T1000 (cell line): ENCODE results near the gene DRICH1.
"Not testable (repeated sequence)": the region's sequence is repeated elsewhere in the genome, so short reads cannot be mapped to it uniquely, and the experiment has no call there.

Experiments
- DNase-seq: peaks from one replicate; lab custom pipeline; 2025; ENCODE audit warnings: mixed read lengths; lab: John Stamatoyannopoulos, UW

The DRICH1 gene

GRCh38 chr22:23649071-23649501 lies 17.0 kb upstream of the DRICH1 start:
- DNase-seq = no peak

GRCh38 chr22:23646526-23646925 lies 14.4 kb upstream of the DRICH1 start:
- DNase-seq = not testable (repeated sequence)

GRCh38 chr22:23640206-23640605 lies 8.1 kb upstream of the DRICH1 start:
- not testable (repeated sequence) for DNase-seq

GRCh38 chr22:23639661-23640060 lies 7.5 kb upstream of the DRICH1 start:
- DNase-seq = no peak

GRCh38 chr22:23638611-23639010 lies 6.5 kb upstream of the DRICH1 start:
- DNase-seq = no peak

GRCh38 chr22:23635291-23635690 lies 3.2 kb upstream of the DRICH1 start:
- not testable (repeated sequence) for DNase-seq

GRCh38 chr22:23628056-23628743 lies 3.9 kb downstream of the DRICH1 start:
- not testable (repeated sequence) for DNase-seq

- not testable (repeated sequence) for DNase-seq
These were observed 4.6 kb downstream of the DRICH1 start for GRCh38 chr22:23627401-23628055.

- no peak for DNase-seq
These were observed 5.7 kb downstream of the DRICH1 start for GRCh38 chr22:23626286-23626975.

GRCh38 chr22:23622634-23623033 lies 9.5 kb downstream of the DRICH1 start:
- no peak for DNase-seq

GRCh38 chr22:23621916-23622315 lies 10.2 kb downstream of the DRICH1 start:
- DNase-seq = not testable (repeated sequence)

GRCh38 chr22:23621082-23621780 lies 10.9 kb downstream of the DRICH1 start:
- no peak for DNase-seq

GRCh38 chr22:23613193-23613972 lies 18.7 kb downstream of the DRICH1 start:
- DNase-seq = no peak

GRCh38 chr22:23609983-23610781 lies 21.9 kb downstream of the DRICH1 start:
- no peak for DNase-seq

- no peak for DNase-seq
These were observed 23.5 kb downstream of the DRICH1 start for GRCh38 chr22:23608583-23608982.

- DNase-seq = no peak
These were observed 25.7 kb downstream of the DRICH1 start for GRCh38 chr22:23606204-23607131.

- DNase-seq = no peak
These were observed 27.0 kb downstream of the DRICH1 start for GRCh38 chr22:23604939-23605712.

GRCh38 chr22:23603266-23603665 lies 28.9 kb downstream of the DRICH1 start:
- DNase-seq = no peak
